HG02798 (cell line): ENCODE data around the gene TMEM254.
"Not testable (repeated sequence)": the region's sequence is repeated elsewhere in the genome, so short reads cannot be mapped to it uniquely, and the experiment has no call there.

ENCODE experiments used
- ATAC-seq: cut with Tn5 transposase; IDR thresholded peaks from one replicate; pipeline ENCODE4 v1.9.1; 2021; ENCODE audit warnings: mild to moderate bottlenecking; ENCODE audit not compliant: unreplicated experiment, poor library complexity

The TMEM254 gene

DNA sequence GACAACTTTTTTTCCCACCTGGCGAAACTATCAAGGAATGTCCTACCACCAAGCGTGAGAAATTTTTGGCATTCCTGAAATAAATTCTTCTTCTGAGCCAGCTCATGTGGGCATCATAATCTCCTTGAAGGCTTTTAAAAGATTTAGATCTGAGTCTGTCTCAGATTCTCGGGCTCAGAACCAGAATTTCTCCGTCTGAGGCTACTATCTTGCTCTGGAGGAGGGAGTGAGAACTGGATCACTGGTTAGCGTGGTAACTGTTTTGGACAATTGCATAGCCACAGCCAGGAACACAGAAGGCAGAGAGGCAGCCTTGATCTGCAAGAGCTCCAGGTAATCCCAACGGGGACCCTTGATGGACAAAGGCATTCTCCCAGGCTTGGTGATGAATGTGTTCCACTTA, 53.0 kb downstream of the TMEM254 start:
- ATAC-seq, result no peak

DNA sequence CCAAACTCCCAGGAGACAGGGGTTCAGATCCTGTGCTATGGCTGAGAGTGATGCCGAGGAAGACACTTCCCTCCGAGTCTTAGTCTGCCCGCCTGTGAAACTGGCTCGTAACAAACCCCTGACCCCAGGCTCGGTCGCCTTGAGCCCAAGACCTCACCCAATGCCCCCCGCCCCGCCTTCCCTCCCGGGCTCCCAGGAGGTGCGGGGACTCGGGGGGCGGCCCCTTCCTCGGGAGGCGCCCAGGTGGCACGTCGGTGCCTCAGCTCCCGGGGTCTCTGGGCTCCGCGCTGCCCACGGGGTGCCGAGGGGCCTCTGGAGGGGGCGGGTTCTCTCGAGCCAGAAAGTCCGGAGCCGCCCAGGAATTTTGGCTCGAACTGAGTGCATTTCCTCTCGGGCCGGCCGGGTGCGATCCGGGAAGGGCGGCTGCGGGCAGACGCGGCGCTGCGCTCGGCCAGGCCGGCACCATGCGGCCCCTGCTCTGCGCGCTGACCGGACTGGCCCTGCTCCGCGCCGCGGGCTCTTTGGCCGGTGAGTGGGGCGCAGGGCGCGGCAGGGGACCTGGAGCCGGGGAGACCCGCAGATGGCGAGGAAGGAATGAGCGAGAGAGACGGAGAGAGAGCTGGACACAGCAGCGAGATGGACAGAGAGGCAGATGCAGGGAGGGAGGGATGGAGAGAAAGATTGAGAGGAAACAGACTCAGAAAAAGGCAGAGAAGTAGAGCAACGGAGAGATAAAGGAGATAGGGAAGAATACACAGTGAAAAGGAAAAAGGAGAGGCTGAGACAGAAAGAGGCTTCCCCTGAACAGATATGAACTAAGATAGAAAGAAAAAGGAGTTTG, 54.1 kb downstream of the TMEM254 start, which contains the start of gene PLAC9:
Gene PLAC9, plus strand, starts transcription at position 432 of the 841 bp plus-strand sequence. Its CDS starts 33 bp downstream, at position 465.
- ATAC-seq, result no peak

DNA sequence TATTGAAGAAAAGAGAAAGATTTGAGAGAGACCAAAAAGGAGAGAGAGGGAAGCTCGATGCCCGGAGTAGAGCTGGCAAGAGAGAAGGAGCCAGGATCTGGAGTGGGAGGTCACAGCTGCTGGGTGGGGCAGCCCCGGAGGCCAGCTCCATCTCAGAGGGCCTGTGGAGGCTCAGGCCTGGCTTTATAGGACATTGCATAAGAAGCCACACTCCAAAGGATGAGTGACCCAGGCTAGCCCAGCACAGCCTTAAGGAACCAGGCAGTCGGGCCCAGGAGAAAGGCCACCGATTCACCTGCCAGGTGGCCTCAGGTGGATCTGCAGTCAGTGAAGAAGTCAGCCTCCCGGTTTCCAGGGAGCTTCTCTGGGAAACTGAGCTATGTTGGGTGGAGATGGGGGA, 54.7 kb downstream of the TMEM254 start:
- ATAC-seq, result no peak

DNA sequence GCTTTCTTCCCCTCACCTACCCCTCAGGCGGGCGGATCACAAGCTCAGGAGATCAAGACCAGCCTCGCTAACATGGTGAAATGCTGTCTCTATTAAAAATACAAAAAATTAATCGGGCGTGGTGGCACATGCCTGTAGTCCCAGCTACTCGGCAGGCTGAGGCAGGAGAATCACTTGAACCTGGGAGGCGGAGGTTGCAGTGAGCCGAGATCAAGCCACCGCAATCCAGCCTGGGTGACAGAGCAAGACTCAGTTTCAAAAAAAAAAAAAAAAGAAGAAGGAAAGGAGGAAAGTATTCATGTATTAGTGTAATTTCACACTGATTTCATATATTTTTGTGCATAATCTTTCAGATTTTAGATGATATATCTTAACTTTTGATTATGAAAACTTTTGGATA, 55.2 kb downstream of the TMEM254 start:
- ATAC-seq, result not testable (repeated sequence)

DNA sequence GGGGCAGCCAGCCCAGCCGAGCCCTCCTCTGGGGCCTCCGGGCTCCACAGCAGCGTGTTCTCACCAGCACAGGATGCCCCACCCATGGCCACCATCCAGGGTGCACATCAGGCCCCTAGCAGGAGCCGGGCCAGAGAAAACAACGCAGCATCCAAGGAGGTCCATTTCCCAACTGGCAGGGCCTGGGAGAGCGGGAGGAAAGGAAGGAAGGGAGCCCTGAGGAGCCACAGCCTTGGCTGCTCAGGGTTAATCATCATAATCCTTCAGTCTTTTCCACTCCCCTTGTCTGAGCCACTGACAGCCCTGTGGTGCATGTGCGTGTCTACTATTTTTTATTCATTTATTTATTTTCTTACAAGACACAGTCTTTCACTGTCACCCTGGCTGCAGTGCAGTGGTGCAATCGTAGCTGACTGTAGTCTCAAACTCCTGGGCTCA, 57.7 kb downstream of the TMEM254 start:
- ATAC-seq, result no peak

DNA sequence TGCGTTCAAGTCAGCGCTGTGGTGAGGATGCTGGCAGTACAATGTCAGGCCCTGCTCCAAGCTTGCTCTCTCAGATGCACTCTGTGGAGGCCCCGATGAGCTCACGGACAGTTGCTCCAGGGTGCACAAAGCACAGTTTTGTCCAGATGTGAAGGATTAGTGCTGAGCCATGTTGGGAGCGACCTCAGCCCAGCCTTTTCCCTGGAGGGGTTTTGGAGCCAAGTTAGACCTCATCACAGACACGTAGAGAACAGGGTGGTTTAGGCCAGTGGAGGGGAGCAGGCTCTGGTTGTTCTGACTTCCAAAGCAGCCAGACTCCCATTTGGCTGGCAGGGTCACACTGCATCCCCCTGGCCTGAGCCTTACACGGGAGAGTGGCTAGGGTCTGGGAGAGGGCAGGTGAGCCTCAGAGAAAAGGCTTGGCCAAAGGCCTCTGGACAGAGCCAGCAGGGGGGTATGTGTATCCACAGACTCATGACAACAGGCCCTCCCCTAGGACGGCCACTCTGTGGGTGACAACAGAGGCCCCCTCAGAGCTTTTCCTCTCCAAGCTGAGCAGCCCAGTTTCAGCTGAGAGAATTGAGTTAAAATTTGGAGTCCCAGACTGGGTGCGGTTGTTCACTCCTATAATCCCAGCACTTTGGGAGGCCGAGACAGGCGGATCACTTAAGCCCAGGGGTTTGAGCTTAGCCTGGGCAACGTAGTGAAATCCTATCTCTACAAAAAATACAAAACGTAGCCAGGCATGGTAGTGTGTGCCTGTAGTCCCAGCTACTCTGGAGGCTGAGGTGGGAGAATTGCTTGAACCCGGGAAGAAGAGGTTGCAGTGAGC, 58.8 kb downstream of the TMEM254 start:
- no peak for ATAC-seq

DNA sequence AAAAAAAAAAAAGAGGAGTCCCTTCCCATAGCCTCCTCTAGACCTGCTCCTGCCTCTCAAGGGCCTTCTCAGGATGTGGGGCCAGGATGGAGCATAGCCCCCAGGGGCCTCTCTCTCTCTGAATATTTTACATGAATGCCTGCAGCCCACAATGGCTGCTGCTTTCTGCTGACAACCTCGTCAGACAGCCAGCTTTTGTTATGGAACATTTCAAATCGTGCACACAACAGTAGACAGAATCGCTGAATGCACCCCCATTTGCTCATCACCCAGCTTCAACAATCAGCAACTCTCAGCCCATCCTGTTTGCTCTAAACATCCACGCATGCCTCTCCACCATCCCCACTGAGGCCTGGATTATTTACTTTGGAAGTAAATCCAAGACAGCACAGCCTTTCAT, 59.5 kb downstream of the TMEM254 start:
- no peak for ATAC-seq

DNA sequence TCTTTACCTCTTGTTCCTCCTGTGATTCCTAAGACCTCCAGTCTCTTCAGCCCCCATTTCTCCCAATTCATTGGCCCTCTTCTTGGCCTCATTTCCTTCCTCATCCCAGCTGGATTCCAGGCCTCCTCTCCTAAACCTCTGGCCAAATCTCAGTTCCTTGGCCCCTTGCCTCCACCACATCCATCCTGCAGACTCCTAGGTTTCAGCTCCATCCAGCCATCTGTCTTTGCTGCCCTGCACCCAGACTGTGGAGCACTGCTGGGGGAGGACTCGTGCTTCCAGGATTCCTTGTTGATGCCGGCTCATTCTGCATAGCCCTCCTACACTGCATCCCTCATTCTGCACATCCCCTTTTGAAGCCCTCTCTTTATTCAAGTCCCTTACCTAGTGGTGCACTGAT, 60.8 kb downstream of the TMEM254 start:
- ATAC-seq, result no peak

DNA sequence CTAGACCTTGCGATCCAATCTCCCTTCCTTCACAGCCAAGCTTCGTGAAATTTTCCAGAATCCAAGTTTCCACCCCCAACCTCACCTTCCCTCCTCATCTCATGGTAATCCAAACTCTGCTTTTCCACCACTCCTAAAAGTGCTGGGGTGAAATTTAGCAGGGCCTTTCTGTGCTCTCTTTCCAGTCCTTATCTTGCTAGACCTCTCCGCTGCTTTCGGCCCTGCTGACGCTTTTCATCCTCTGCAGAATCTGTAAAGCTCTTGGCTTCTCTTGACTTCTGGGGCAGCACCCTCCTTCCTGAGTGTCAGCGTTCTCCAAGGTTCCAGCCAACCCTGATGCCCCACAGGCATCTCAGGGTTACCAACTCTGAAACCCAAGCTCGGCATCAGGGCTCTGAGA, 61.8 kb downstream of the TMEM254 start:
- ATAC-seq, result no peak

DNA sequence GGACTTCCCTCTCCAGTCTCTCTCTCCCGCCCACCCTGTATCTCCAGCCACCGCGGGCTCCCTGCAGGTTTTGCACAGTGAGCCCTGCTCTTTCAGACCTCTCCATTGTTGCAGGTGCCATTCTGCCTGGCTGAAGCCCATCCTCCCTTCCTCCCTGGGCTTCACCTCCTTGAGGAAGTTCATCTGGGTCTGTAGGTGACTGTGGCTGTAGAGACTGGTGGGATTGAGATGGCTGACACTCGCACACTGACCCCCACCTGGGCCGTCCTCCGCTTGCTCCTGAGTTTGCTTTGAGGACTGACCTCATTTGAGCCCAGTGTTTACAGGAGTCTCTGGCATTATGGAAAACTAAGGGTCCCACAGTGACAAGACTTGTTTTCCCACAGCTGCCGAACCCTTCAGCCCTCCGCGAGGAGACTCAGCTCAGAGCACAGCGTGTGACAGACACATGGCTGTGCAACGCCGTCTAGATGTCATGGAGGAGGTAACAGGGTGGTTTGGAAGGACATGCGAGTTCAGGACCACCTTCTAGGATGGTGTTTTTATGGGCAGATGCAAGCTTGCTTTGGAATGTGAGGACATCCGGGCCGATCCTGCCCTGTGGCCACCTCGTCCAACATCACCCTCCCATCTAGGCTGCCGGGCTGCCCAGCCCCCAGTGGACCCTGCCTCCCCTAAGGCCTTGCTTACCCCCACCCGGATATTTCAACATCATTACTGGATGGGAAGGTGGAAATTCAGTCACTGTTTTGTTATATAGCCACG, 63.4 kb downstream of the TMEM254 start:
- no peak for ATAC-seq
